ENCODE data around the gene LZTS3. TPM values are rescaled to one million over a fixed set of nuclear protein-coding genes. Genes with fewer than 3 reads are reported as not detected.

Gene LZTS3
- total and polyA plus RNA-seq, 10 donors = 0.64 to 5.5 (median 1.8) TPM

DNA sequence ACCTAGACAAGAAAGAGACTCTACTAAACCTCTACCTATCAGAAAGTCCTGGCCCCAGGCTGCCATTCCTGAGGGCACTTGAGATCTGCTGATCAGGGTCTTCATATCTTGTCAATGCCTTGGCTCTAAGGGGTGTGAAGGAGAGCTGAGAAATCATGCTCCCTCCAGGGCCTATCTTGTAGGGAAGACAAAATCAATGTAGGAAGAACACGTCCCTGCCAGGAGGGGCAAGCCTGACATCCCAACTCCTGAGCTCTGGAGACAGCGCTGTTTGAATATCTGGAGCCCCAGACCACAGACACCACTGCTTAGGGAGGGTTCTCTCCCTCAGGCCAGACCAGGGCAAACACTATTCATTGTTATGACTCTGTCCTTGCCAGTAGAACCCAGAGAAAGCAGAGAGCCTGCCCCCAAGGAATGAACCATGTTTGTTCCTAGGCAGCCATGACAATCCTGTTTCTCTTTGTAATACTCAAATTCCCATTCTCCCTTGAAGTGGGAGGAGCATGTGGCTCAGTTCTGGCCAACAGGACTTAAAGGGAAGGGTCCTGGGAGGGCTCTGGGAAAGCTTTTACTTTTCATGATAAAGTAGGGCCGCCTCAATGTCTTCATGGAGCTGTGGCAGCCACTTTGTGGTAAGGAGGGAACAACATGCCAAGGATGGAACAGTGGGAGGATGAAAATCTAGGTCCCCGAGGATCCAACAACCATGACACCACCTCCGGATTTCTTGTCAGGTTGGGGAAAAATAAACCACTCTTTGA lies 11.9 kb downstream of the LZTS3 start:
- H3K27ac ChIP-seq = no peak overlapping the region
- 78 to 89% (median 82%) methylated on average over 5 of the region's 5 CpGs for WGBS, 5 donors
- TF ChIP-seq POLR2AphosphoS5 (IDR thresholded peaks at IDR 0.05) (no peak), POLR2A (IDR thresholded peaks at IDR 0.05) (no peak)
- TF ChIP-seq, protein P1, sequence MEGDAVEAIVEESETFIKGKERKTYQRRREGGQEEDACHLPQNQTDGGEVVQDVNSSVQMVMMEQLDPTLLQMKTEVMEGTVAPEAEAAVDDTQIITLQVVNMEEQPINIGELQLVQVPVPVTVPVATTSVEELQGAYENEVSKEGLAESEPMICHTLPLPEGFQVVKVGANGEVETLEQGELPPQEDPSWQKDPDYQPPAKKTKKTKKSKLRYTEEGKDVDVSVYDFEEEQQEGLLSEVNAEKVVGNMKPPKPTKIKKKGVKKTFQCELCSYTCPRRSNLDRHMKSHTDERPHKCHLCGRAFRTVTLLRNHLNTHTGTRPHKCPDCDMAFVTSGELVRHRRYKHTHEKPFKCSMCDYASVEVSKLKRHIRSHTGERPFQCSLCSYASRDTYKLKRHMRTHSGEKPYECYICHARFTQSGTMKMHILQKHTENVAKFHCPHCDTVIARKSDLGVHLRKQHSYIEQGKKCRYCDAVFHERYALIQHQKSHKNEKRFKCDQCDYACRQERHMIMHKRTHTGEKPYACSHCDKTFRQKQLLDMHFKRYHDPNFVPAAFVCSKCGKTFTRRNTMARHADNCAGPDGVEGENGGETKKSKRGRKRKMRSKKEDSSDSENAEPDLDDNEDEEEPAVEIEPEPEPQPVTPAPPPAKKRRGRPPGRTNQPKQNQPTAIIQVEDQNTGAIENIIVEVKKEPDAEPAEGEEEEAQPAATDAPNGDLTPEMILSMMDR (IDR thresholded peaks at IDR 0.05 in 8 of 11, conservative IDR thresholded peaks at IDR 0.05 in 3 of 11) = no peak
- intact Hi-C loops (cut with DNase I; ENCODE audit: low total_unique reads) = no loop called here
- peaks cover 21 to 51% (median 39%) of the 10 kb centered on the region in 6 donors for H3K4me1 ChIP-seq
- H3K36me3 ChIP-seq = no peaks in the 10 kb centered on the region
- H3K4me3 ChIP-seq = no peak overlapping the region
- DNase-seq = no peak
- peaks cover 0 to 22% (median 5%) of the 10 kb centered on the region in 7 donors for H3K27me3 ChIP-seq (replicated peaks in 1 of 7)
- no peaks in the 10 kb centered on the region for H3K9me3 ChIP-seq

GRCh38 chr20:3160418-3160817 lies 12.9 kb downstream of the LZTS3 start:
- Histone ChIP-seq H3K36me3 (peaks cover 0 to 9% (median 0%) of the 10 kb centered on the region in 6 donors), H3K4me1 (peaks cover 21 to 53% (median 45%) of the 10 kb centered on the region in 6 donors), H3K9me3 (no peaks in the 10 kb centered on the region), H3K27ac (peak overlapping the region in 4 of 8 donors; percentile 74 to 92 (median 92)), H3K27me3 (replicated peaks in 1 of 7) (peaks cover 0 to 11% (median 0%) of the 10 kb centered on the region in 7 donors), H3K4me3 (peak overlapping the region in 6 of 8 donors; percentile 72 to 97 (median 88))
- 87 to 93% (median 91%) methylated on average over 6 of the region's 6 CpGs for WGBS, 5 donors
- no peak for DNase-seq
- intact Hi-C loops (cut with DNase I; ENCODE audit: low total_unique reads) = no loop called here
- TF ChIP-seq POLR2AphosphoS5 (IDR thresholded peaks at IDR 0.05) (no peak), POLR2A (IDR thresholded peaks at IDR 0.05) (no peak)
- TF ChIP-seq, protein P1 (IDR thresholded peaks at IDR 0.05 in 8 of 11, conservative IDR thresholded peaks at IDR 0.05 in 3 of 11) = no peak

DNA sequence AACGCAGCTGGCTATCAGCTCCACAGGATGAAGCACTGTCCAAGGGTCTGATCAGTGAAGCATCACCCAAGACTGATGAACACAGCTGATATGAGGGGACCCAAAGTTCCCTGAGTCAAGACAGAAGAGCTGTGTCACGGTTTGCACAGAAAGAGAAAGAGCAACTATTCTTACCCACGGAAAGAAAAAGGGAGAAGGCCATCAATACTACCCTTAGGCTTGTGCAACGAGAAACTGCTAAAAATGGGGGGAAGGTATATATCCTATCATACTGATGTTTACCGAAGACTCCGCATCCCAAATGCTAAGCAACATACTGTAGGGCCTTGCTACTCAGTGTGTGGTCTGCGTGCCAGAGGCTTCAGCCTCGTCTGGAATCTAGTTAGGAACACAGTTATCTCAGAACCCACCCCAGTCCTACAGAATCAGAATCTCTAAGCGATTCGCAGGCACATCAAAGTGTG lies 14.3 kb downstream of the LZTS3 start:
- 1 to 4% (median 2%) methylated on average over 9 to 10 of the region's 10 CpGs for WGBS, 5 donors
- peak overlapping the region; percentile 65 to 97 (median 88) for H3K4me3 ChIP-seq
- no peaks in the 10 kb centered on the region for H3K27me3 ChIP-seq (replicated peaks in 1 of 7)
- H3K36me3 ChIP-seq = peaks cover 0 to 23% (median 6%) of the 10 kb centered on the region in 6 donors
- DNase-seq = no peak
- no peaks in the 10 kb centered on the region for H3K9me3 ChIP-seq
- intact Hi-C loops (cut with DNase I; ENCODE audit: low total_unique reads) = no loop called here
- TF ChIP-seq POLR2A (IDR thresholded peaks at IDR 0.05) = no peak
- TF ChIP-seq, protein P1 (IDR thresholded peaks at IDR 0.05 in 8 of 11, conservative IDR thresholded peaks at IDR 0.05 in 3 of 11) = no peak
- no peak for TF ChIP-seq POLR2AphosphoS5 (IDR thresholded peaks at IDR 0.05)
- peak overlapping the region; percentile 74 to 93 (median 91) for H3K27ac ChIP-seq
- H3K4me1 ChIP-seq = peaks cover 21 to 60% (median 46%) of the 10 kb centered on the region in 6 donors

GRCh38 chr20:3157817-3158216 lies 15.5 kb downstream of the LZTS3 start:
- Histone ChIP-seq H3K4me1 (peaks cover 21 to 71% (median 53%) of the 10 kb centered on the region in 6 donors), H3K9me3 (no peaks in the 10 kb centered on the region), H3K27me3 (replicated peaks in 1 of 7) (no peaks in the 10 kb centered on the region), H3K36me3 (peaks cover 0 to 32% (median 6%) of the 10 kb centered on the region in 6 donors), H3K4me3 (peak overlapping the region in 5 of 8 donors; percentile 72 to 97 (median 88)), H3K27ac (peak overlapping the region in 6 of 8 donors; percentile 13 to 91 (median 24))
- no peak for TF ChIP-seq POLR2A (IDR thresholded peaks at IDR 0.05)
- TF ChIP-seq POLR2AphosphoS5 (IDR thresholded peaks at IDR 0.05) = no peak
- TF ChIP-seq, protein P1 (IDR thresholded peaks at IDR 0.05 in 8 of 11, conservative IDR thresholded peaks at IDR 0.05 in 3 of 11) = no peak
- no peak for DNase-seq
- intact Hi-C loops (cut with DNase I; ENCODE audit: low total_unique reads) = no loop called here
- WGBS, 5 donors = 62 to 86% (median 74%) methylated on average over 11 of the region's 11 CpGs

All from spleen (tissue), 11 donors.